ENCODE measurements around the gene TET2.

GRCh38 chr4:105230287-105230686 is 83.6 kb downstream of the TET2 start:
- TF ChIP-seq CTCF (IDR thresholded peaks at IDR 0.05) (no peak), POLR2A (IDR thresholded peaks at IDR 0.05) (no peak)
